ENCODE data around the gene SMARCC1. TPM values are rescaled to one million over a fixed set of nuclear protein-coding genes. Genes with fewer than 3 reads are reported as not detected.

Gene SMARCC1
- total RNA-seq, 1 experiment from 2014 or later: 84.2 TPM

DNA sequence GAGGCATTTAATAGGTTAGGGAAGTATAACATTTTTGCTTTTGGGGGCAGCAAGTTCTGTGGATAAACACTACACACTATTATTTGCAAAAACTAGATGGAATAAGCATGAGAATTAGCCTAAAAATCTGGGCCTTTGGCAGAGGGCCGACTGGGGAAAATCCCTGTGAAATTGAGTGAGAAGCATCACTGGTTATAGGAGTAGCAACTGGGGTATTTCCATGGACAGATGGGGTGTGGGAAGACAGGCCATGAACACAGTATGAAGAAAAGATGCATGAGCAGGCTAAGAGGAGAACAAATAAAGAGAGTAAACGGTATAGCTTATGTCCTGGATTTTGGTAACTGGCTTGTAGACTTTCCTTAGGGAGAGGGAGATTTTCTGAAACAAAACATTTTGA lies 170.1 kb downstream of the SMARCC1 start:
- Histone ChIP-seq H3K27me3 (ENCODE audit: control insufficient read depth, insufficient read depth, low read length) (no peaks in the 10 kb centered on the region), H3K4me3 (ENCODE audit: low read depth in 2 of 2, low read length in 2 of 2) (no peak overlapping the region), H3K27ac (ENCODE audit: low read length) (no peak overlapping the region), H3K36me3 (ENCODE audit: control insufficient read depth, insufficient read depth, low read length) (peaks cover 2% of the 10 kb centered on the region; the same call in 1 of the 2 replicates), H3K4me1 (ENCODE audit: control insufficient read depth, insufficient read depth, low read length) (no peaks in the 10 kb centered on the region), H3K9me3 (ENCODE audit: control insufficient read depth, insufficient read depth, low read depth, low read length) (no peaks in the 10 kb centered on the region)
- POLR2A ChIA-PET: no interaction called here
- ATAC-seq (no peak), DNase-seq (ENCODE audit: low read depth, low spot score) (no peak)
- BruUV-seq (replicated peaks): no TSS peak
- TF ChIP-seq TCF7L2 (IDR thresholded peaks at IDR 0.05; ENCODE audit: low read depth, low read length): no peak
- TF ChIP-seq, protein P1, sequence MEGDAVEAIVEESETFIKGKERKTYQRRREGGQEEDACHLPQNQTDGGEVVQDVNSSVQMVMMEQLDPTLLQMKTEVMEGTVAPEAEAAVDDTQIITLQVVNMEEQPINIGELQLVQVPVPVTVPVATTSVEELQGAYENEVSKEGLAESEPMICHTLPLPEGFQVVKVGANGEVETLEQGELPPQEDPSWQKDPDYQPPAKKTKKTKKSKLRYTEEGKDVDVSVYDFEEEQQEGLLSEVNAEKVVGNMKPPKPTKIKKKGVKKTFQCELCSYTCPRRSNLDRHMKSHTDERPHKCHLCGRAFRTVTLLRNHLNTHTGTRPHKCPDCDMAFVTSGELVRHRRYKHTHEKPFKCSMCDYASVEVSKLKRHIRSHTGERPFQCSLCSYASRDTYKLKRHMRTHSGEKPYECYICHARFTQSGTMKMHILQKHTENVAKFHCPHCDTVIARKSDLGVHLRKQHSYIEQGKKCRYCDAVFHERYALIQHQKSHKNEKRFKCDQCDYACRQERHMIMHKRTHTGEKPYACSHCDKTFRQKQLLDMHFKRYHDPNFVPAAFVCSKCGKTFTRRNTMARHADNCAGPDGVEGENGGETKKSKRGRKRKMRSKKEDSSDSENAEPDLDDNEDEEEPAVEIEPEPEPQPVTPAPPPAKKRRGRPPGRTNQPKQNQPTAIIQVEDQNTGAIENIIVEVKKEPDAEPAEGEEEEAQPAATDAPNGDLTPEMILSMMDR (IDR thresholded peaks at IDR 0.05): no peak
- no peak for TF ChIP-seq POLR2AphosphoS5 (IDR thresholded peaks at IDR 0.05; ENCODE audit: low read depth, low read length)
- TF ChIP-seq, protein P2, sequence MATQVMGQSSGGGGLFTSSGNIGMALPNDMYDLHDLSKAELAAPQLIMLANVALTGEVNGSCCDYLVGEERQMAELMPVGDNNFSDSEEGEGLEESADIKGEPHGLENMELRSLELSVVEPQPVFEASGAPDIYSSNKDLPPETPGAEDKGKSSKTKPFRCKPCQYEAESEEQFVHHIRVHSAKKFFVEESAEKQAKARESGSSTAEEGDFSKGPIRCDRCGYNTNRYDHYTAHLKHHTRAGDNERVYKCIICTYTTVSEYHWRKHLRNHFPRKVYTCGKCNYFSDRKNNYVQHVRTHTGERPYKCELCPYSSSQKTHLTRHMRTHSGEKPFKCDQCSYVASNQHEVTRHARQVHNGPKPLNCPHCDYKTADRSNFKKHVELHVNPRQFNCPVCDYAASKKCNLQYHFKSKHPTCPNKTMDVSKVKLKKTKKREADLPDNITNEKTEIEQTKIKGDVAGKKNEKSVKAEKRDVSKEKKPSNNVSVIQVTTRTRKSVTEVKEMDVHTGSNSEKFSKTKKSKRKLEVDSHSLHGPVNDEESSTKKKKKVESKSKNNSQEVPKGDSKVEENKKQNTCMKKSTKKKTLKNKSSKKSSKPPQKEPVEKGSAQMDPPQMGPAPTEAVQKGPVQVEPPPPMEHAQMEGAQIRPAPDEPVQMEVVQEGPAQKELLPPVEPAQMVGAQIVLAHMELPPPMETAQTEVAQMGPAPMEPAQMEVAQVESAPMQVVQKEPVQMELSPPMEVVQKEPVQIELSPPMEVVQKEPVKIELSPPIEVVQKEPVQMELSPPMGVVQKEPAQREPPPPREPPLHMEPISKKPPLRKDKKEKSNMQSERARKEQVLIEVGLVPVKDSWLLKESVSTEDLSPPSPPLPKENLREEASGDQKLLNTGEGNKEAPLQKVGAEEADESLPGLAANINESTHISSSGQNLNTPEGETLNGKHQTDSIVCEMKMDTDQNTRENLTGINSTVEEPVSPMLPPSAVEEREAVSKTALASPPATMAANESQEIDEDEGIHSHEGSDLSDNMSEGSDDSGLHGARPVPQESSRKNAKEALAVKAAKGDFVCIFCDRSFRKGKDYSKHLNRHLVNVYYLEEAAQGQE (IDR thresholded peaks at IDR 0.05; ENCODE audit: insufficient read depth in 1 of 2, low read depth in 2 of 2, low read length in 1 of 2): no peak
- intact Hi-C loops (cut with micrococcal nuclease; ENCODE audit: unreplicated experiment): no loop called here
- in situ Hi-C loops (cut with HindIII; ENCODE audit: low pct_unique_long_range_greater_than_20kb, low sequenced_read_pairs): no loop called here
- CTCF ChIA-PET: no interaction called here

DNA sequence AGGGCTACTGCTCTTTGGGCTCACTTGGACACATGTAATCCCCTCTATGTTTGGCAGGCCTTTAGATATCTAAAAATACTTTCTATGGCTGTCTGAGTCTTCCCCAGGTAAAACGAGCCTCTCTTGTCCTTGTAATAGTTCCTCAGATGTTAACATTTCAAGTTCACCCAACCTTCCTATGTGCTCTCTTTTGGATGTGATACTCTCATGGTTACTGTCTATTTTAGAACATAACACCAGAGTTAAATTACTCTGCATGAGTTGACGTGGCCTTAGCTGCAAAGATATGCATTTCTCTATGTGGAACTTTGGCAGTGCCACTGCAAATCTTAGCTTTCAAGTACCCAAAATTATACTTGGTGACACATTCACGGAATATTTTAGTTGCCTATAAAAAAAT lies 171.1 kb downstream of the SMARCC1 start:
- DNase-seq (ENCODE audit: low read depth, low spot score) (no peak), ATAC-seq (no peak)
- no peaks in the 10 kb centered on the region for H3K27me3 ChIP-seq (ENCODE audit: control insufficient read depth, insufficient read depth, low read length)
- no peak overlapping the region for H3K27ac ChIP-seq (ENCODE audit: low read length)
- TF ChIP-seq, protein P2 (IDR thresholded peaks at IDR 0.05; ENCODE audit: insufficient read depth in 1 of 2, low read depth in 2 of 2, low read length in 1 of 2): no peak
- TF ChIP-seq TCF7L2 (IDR thresholded peaks at IDR 0.05; ENCODE audit: low read depth, low read length) (no peak), POLR2AphosphoS5 (IDR thresholded peaks at IDR 0.05; ENCODE audit: low read depth, low read length) (no peak), SIN3A (IDR thresholded peaks at IDR 0.05; ENCODE audit: borderline replicate concordance, insufficient read depth, low read depth, low read length) (no peak)
- TF ChIP-seq, protein P1 (IDR thresholded peaks at IDR 0.05): no peak
- peaks cover 2% of the 10 kb centered on the region for H3K36me3 ChIP-seq (ENCODE audit: control insufficient read depth, insufficient read depth, low read length)
- in situ Hi-C loops (cut with HindIII; ENCODE audit: low pct_unique_long_range_greater_than_20kb, low sequenced_read_pairs): no loop called here
- no peak overlapping the region for H3K4me3 ChIP-seq (ENCODE audit: low read depth in 2 of 2, low read length in 2 of 2)
- ChIA-PET CTCF (no interaction called here), POLR2A (no interaction called here)
- H3K4me1 ChIP-seq (ENCODE audit: control insufficient read depth, insufficient read depth, low read length): no peaks in the 10 kb centered on the region
- no TSS peak for BruUV-seq (replicated peaks)
- intact Hi-C loops (cut with micrococcal nuclease; ENCODE audit: unreplicated experiment): no loop called here
- H3K9me3 ChIP-seq (ENCODE audit: control insufficient read depth, insufficient read depth, low read depth, low read length): no peaks in the 10 kb centered on the region

Data from Panc1 (cell line).